Chondrocyte (in vitro differentiated cells): ENCODE results near the gene SRM. TPM values are rescaled to one million over a fixed set of nuclear protein-coding genes. Genes with fewer than 3 reads are reported as not detected.
"Not testable (repeated sequence)": the region's sequence is repeated elsewhere in the genome, so short reads cannot be mapped to it uniquely, and the experiment has no call there.

ENCODE experiments used
- DNase-seq: peaks from one replicate; pipeline ENCODE4 v3.0.0; 2021; ENCODE audit warnings: mixed read lengths, low spot score
- H3K27ac Mint-ChIP-seq: one replicate; pipeline ENCODE4 v1.8.0; 2021; ENCODE audit warnings: mild to moderate bottlenecking, moderate library complexity, mixed read lengths; ENCODE audit not compliant: unreplicated experiment
- H3K27me3 Mint-ChIP-seq: 2 replicates; pipeline ENCODE4 v1.8.0; 2021; ENCODE audit warnings: low read depth, mixed read lengths
- H3K36me3 Mint-ChIP-seq: 2 replicates; pipeline ENCODE4 v1.8.0; 2021; ENCODE audit warnings: low read depth, mixed read lengths
- H3K4me1 Mint-ChIP-seq: 2 replicates; pipeline ENCODE4 v1.8.0; 2021; ENCODE audit warnings: low read depth, mild to moderate bottlenecking, mixed read lengths
- H3K4me3 Mint-ChIP-seq: one replicate; pipeline ENCODE4 v1.8.0; 2021; ENCODE audit warnings: mild to moderate bottlenecking, moderate library complexity, mixed read lengths; ENCODE audit not compliant: unreplicated experiment
- H3K9me3 Mint-ChIP-seq: 2 replicates; pipeline ENCODE4 v1.8.0; 2021; ENCODE audit warnings: low read depth, mixed read lengths
- total RNA-seq: library from RNA; stranded (reverse); gene quantifications from 3 replicates; pipeline ENCODE4 v1.2.1, GENCODE V29; 2021
- TF ChIP-seq, protein P1 (sequence below): fragments of 200-600 bp; sonication (generic); IDR thresholded peaks from 2 replicates; pipeline ENCODE4 v1.5.0; 2021; ENCODE audit warnings: antibody characterized with exemption, mild to moderate bottlenecking, moderate library complexity

Gene SRM
- total RNA-seq, 1 donor from 2014 or later = 141 TPM

DNA sequence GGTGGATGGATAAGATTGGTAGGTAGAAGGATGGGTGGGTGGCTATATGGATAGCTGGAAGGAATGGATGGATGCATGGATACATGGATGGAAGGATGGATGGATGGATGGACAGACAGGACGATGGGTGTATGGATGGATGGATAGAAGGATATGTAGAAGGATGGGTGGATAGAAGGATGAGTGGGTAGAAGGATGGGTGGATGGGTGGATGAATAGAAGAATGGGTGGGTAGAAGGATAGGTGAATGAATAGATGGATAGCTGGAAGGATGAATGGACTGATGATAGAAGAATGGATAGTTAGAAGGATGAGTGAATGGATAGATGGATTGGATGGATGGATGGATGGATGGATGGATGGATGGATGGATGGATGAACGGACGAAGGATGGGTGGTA, 17.8 kb downstream of the SRM start:
- no peak for DNase-seq
- TF ChIP-seq, protein P1, sequence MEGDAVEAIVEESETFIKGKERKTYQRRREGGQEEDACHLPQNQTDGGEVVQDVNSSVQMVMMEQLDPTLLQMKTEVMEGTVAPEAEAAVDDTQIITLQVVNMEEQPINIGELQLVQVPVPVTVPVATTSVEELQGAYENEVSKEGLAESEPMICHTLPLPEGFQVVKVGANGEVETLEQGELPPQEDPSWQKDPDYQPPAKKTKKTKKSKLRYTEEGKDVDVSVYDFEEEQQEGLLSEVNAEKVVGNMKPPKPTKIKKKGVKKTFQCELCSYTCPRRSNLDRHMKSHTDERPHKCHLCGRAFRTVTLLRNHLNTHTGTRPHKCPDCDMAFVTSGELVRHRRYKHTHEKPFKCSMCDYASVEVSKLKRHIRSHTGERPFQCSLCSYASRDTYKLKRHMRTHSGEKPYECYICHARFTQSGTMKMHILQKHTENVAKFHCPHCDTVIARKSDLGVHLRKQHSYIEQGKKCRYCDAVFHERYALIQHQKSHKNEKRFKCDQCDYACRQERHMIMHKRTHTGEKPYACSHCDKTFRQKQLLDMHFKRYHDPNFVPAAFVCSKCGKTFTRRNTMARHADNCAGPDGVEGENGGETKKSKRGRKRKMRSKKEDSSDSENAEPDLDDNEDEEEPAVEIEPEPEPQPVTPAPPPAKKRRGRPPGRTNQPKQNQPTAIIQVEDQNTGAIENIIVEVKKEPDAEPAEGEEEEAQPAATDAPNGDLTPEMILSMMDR = no peak
- Mint-ChIP-seq H3K36me3 (no peaks in the 10 kb centered on the region), H3K4me3 (no peak overlapping the region), H3K27ac (no peak overlapping the region), H3K4me1 (peaks cover 8% of the 10 kb centered on the region), H3K9me3 (no peaks in the 10 kb centered on the region), H3K27me3 (no peaks in the 10 kb centered on the region)

GRCh38 chr1:11041048-11041447, 18.8 kb downstream of the SRM start:
- Mint-ChIP-seq H3K9me3 (no peaks in the 10 kb centered on the region), H3K4me3 (no peak overlapping the region), H3K27me3 (no peaks in the 10 kb centered on the region), H3K4me1 (peaks cover 8% of the 10 kb centered on the region), H3K27ac (no peak overlapping the region), H3K36me3 (no peaks in the 10 kb centered on the region)
- TF ChIP-seq, protein P1 = no peak
- no peak for DNase-seq

DNA sequence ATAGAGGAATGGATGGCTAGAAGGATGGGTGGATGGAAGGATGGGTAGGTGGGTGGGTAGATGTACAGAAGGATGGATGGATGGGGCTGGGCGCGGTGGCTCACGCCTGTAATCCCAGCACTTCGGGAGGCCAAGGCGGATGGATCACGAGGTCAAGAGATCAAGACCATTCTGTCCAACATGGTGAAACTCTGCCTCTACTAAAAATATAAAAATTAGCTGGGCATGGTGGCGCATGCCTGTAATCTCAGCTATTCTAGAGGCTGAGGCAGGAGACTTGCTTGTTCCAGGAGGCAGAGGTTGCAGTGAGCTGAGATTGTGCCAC, 19.8 kb downstream of the SRM start:
- H3K4me3 Mint-ChIP-seq, H3K27me3 Mint-ChIP-seq, DNase-seq, H3K4me1 Mint-ChIP-seq, H3K9me3 Mint-ChIP-seq, H3K36me3 Mint-ChIP-seq, H3K27ac Mint-ChIP-seq: not testable (repeated sequence)

- Mint-ChIP-seq H3K4me1 (peaks cover 8% of the 10 kb centered on the region), H3K9me3 (no peaks in the 10 kb centered on the region), H3K36me3 (no peaks in the 10 kb centered on the region)
Observed at GRCh38 chr1:11039351-11040104, 20.3 kb downstream of the SRM start.

DNA sequence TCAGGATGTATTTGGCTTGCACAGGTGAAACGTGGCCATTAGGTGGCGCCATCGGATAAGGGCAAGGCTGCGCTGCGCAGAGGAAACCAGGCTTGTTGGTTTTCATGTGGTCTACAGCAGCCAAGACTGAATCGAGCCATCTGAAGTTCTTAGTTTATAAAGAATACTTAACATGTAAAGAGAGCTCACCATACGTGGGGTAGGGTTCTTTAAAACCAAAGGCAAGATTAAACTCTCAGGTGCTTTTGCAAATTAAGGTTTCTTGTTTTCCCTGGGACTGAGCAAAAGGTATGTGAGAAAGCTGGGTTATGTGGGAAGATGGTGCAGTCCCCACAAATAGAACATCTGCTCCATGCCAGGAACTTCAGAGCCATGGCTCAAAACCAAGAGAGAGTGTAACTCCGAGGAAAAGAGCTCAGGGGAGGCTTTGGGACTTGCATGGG, 22.1 kb downstream of the SRM start:
- DNase-seq = no peak
- no peaks in the 10 kb centered on the region for H3K9me3 Mint-ChIP-seq
- no peaks in the 10 kb centered on the region for H3K36me3 Mint-ChIP-seq
- TF ChIP-seq, protein P1 = peak; percentile 96
- H3K4me1 Mint-ChIP-seq = peaks cover 8% of the 10 kb centered on the region
- H3K27me3 Mint-ChIP-seq = no peaks in the 10 kb centered on the region
- H3K27ac Mint-ChIP-seq = no peak overlapping the region
- no peak overlapping the region for H3K4me3 Mint-ChIP-seq

More at GRCh38 chr1:11039351-11040104, 20.3 kb downstream of the SRM start:
- no peak overlapping the region for H3K4me3 Mint-ChIP-seq
- H3K27me3 Mint-ChIP-seq = no peaks in the 10 kb centered on the region
- TF ChIP-seq, protein P1 = no peak
- no peak overlapping the region for H3K27ac Mint-ChIP-seq
- DNase-seq = no peak

GRCh38 chr1:11037019-11037739, 22.6 kb downstream of the SRM start:
- H3K9me3 Mint-ChIP-seq, H3K4me3 Mint-ChIP-seq, H3K27me3 Mint-ChIP-seq, H3K4me1 Mint-ChIP-seq, H3K27ac Mint-ChIP-seq, H3K36me3 Mint-ChIP-seq, DNase-seq: not testable (repeated sequence)
